GM19238 (cell line): Measurements from ENCODE around the gene TLL1.

ENCODE experiments used
- DNase-seq: peaks from one replicate; pipeline ENCODE4 v3.0.0; 2011; ENCODE audit warnings: low spot score; ENCODE audit not compliant: insufficient read length

TLL1 gene

DNA sequence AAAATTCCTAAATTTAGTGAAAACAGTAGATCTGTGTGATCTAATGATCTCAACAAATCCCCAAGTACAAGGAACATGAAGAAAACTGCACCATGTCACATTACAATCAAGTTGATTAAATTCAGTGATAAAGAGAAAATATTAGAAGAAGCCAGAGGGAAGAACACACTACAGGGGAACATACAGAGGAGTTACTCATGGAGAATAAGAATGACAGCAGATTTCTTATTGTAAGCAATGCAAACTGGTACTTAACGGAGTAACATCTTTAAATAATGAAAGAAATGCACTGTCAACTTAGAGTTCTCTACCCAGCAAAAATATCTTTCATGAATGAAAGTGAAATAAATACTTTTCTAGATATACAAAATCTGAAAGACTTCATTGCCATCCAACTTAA lies 21.1 kb downstream of the TLL1 start:
- no peak for DNase-seq

DNA sequence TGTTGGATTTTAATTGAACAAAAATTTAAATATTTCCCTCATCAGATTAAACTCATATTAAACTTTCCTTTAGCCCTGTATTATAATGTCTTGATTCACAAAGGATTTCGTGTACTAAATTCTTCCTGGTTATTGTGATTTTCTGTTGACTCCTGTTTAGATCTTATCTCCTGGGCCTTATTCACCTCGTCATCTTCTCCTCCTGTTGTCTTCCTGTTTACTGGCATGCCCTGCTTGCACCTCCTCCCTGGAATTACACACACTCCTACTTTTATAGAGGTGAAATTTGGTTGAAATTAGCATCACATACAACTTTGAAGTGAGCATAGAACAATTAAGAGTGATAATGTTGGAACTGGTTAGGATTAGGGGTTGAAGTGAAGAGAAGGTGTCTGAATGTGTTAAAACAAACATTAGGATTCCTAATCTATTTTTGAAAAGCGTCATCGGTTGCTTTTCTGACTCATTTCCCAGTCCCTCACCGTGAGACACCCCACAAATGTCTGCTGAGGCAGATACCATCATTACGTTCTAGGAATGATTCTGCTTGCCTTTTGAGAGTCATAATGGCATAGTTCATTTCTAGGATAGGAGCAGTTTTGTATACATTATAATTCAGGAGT lies 32.5 kb downstream of the TLL1 start:
- no peak for DNase-seq

DNA sequence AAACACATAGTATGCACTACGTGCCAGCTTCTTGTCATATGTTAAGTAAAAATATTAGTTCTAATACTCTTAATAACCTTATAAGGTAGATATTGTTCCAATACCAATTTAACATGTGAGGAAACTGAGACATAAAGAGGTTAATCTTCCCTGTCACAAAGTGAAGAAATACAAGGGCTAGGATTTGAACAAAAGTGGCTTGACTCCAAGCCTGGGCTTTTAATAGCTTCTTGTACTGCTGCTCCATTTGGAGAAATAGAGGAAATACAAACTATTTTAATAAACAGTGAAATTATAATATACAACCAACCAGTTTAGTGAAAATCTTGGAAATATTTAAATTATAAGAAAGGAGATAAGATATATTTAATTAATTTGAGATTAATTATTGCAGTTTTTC lies 33.2 kb downstream of the TLL1 start:
- DNase-seq, result no peak

DNA sequence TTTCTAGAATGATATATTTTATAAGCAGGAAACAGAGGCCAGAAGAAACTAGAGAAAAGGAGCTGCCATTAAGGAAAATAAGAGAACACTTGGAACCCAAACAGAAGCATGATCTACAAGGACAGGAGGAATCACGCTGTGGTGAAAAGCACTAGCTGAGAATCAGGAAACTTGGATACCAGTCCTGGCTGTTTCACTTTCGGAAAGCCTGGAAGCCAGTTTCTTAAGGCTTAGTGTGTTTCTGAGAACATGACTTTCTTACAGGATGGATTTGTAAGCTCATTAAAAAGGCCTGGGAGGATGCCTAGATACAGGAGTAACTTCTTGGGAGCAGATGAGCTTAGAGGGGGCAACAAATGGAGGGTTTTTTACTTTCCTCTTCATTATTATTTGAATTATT lies 36.9 kb downstream of the TLL1 start:
- DNase-seq, result no peak

DNA sequence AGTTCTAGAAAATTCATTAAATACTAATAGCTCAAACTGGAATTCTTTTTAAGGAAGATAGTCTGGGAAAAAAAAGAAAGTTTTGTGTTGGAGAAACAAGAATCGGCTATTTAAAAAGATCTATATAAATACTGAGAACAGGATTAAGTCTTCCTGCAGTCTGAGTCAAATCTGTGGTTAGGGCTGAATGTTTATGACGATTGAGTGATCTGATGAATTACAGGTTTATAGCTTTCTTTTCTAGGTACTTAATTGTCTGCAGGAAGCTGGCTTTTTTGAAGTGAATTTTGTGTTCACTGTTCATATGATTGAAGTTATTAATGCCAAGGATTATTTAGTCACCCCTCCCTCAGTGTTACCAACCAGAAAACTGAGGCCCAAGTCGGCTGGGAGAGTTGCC lies 42.2 kb downstream of the TLL1 start:
- no peak for DNase-seq

DNA sequence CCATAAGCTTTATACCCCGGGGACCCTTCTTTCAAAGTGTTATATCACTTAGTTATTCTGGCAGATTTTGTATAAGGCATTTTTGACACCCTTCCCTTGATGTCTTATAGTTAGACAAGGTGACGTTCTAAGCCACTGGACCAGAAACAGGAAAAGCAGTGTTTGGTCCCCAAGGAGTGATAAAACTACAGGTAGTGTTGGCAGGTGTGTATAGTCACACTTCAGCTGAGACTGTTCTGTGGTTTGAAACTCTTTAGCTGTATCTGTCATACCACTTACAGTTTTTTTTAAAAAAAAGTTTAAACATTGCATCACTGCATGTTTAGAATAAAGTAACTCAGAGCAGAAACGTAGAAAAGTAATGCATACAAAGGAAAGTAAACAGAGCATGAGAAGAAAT lies 48.5 kb downstream of the TLL1 start:
- DNase-seq, result no peak

DNA sequence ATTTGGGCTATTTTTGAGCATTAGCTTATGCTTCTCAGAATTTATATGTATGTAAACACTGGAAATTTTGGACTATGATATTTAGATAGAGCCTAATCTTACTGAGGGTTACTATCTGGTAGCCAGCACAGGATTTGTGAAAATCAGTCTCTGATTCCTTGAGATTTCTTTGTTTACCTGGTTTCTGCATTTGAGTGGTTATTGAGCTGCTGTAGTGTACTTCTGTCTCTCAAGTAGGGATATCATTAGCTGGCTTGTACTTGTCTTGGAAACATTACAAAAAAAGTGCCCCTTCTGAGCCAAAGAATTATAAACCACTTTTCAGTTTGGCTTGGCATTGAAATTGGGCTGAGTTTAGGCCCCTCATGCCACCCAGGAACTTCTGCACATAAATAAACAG lies 49.7 kb downstream of the TLL1 start:
- DNase-seq, result no peak

DNA sequence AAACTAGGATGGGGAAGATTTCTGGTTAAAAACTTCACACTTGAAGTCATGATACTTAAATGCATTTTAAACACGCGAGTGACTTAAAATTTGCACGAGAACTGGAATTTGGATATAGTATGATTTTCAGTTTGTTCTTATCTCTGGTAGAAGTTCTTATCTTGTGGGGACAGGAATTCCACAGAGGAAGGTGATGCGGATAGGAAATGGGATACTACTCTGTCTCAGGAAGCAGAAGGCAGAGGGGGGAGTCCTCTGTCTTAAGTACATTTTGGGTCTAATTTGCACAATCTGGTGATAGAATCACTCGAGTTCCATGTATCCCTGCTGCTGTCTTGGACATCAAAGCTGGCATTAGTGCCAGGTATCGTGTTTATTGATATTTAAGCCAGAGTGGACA lies 53.3 kb downstream of the TLL1 start:
- no peak for DNase-seq

DNA sequence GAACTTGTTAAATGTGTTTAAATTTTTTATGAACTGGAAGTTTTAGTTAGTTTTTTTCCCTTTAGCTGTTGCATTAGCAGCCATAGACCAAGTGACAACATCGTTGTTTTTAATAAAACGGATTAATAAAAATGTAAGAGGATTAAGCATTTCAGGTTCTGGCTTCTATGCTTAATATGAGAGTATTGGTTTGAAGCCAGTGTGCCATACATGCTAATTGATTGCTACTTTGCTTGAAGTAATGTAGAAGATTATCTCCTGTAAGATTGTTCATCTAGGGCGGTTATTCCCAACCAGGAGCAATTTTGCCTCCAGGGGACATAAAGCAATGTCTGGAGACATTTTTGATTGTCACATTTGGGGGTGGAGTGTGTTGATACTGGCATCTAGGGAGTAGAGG lies 54.3 kb downstream of the TLL1 start:
- DNase-seq, result no peak

DNA sequence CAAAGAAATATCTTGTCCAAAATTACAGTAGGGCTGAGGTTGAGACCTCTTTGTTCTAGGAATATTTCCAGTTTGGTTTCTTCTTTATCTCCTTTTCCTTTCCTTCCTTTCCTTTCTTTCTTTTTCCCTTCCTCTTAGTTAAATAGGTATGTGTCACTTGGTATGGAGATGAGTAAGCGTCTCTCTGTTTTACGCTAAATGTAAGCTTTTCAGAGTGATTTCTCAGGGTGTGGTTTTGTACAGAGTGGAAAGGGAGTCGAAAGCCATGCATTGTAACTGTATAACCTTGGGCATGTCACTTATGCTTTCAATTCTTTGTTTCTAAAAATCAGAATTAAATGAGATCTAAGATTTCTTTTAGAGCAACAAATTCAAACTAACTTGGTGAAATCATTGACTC lies 54.8 kb downstream of the TLL1 start:
- no peak for DNase-seq

DNA sequence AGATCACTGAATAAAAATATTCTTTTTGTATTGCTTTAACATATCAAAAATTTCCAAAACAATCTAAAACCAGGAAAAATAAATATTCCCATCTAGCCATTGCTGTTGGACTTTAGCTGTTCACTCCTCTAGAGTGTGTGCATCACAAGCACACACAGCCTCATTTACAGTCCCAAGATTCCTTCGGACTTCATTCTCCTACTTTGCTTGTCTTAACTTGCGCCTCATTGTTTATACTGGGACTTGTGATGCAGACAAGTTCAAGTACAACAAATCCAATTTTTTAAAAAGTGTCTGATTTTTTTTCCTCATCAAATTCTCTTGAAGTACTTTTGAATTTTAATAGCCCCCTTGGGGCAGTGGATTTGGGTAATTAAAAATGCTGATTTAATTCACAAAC lies 55.6 kb downstream of the TLL1 start:
- no peak for DNase-seq

DNA sequence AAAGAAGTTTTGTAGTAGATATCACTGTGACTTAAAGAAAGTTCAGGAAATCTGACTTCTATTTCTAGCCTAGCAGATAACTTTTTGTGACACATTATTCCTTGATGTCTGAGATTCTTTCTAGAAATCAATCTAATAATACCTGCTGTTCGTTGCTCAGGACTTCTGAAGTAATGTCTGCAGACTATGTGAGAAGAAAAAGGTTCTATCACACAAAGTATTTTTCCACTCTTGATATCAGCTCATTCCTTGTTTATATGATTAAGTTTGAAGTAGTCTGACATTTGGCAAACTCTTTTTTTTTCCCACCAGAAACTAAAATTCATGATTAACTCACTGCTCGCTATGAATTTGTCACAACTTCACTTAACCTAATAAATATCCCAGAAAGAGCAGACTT lies 56.6 kb downstream of the TLL1 start:
- DNase-seq, result no peak

DNA sequence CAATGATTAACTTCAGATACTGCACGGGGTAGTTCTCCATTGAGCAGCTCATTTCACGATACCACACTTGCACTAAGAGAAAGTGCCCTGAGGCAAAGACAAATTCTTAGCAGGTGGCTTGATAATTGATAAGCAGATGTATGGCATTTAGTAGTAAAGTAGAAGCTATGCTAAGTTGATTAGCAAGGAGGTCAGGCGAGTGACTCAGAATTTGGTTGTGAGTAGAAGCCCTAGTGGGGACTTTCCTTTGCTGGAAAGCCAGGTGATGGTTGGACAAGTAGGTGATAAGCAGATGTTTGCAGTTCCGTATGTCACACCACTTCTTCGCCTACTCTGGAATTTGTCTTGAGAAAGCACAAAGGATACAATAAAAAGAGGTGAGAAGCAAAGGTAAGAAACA lies 58.7 kb downstream of the TLL1 start:
- DNase-seq, result no peak

DNA sequence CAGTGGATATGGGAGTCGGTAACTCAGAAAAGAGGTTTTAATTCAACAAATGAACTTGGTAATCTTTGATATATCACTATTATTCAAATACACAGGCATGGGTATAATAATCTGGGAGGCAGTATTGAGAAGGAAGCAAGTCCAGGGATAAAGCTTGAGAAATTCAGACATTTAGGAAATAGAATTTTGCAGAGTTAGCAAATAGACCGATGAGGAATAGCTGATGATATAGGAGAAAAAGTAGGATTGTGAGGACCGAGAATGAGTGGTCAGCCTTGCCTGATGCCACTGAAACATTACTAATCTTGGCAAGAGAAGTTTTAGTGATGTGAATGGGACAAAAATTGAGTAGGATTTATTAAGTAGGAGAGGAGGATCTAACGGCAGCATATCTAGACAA lies 71.9 kb downstream of the TLL1 start:
- DNase-seq, result no peak

DNA sequence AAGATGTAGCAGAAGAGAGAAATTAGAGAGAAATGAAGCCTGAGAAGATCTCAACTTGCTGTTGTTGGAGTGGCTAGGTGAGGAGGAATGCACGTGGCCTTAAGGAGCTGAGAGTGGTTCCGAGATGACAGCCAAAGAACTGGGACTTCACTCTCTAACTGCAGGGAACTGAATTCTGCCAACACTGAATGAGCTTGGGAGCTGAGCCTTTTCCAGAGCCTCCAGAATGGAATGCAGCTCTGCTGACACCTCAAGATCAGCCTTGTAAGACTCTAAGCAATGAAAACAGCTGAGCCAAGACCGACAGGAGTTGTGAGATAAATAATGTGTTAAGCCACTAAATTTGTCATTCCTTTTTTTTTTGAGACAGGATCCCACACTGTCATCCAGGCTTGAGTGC lies 73.0 kb downstream of the TLL1 start:
- DNase-seq, result no peak

DNA sequence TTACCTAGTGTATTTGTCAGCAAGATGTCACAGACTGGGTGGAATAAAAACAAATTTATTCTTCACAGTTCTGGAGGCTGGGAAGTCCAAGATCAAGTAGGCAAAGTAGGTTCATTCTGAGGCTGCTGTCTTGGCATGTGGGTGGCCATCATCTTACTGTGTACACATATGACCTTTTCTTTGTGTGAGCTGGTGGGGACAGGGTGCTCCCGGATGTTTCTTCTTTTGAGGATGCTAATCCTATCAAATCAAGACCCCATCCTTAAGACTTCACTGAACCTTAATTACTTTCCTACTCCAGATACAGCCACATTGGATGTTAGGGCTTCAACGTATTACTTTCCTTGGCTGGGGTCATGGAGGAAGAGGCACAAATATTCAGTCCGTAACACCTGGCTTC lies 74.0 kb downstream of the TLL1 start:
- no peak for DNase-seq

DNA sequence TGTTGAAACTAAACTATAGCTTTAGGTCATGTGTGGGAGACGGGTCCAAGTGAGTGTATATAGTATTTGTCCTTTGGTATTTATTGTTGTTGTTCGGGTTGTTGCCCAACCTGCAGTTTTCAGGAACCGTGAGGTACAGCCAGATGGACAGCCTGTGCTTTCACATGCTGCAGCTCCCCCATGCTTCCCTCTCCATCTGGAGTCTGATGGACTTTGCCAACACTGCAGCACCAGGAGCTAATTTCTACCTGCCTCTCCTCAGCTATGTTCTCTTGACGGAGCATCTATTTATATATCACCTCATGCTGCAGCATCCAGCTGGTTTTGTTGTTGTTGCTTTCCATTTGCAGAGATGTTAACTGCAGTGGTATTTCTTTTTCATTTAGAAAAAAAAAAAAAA lies 80.1 kb downstream of the TLL1 start:
- DNase-seq, result no peak

DNA sequence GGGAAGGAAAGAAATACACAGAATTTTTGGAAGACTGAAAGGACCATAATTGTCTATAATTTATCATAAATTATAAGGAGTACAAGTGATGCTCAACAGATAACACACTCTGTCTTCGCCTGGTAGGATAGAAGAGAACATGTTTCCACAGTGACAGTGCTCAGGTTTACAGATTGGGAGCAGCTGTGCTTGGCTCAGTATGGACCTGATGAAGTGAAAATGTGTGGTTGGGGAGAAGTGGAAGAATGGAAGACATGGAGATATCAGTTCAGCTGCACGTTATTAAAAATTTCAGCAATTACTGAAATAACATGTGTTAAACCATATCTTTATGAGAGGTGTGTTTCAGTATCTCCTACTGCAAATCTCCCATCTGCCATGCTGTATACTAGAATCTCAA lies 90.6 kb downstream of the TLL1 start:
- DNase-seq, result no peak

DNA sequence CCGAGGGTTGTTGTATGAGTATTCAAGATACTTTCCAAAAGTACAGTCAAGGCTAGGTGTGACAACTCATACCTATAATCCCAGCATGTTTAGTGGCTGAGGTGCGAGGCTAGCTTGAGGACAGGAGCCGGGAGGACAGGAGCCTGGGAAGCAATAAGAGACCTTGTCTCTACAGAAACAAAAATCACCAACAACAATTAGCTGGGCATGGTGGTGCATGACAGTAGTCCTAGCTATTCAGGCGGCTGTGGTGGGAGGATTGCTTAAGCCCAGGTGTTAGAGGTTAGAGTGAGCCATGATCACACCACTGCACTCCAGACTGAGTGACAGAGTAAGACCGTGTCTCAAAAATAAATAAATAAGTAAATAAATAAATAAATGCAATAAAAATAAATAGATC lies 91.6 kb downstream of the TLL1 start:
- DNase-seq, result no peak

DNA sequence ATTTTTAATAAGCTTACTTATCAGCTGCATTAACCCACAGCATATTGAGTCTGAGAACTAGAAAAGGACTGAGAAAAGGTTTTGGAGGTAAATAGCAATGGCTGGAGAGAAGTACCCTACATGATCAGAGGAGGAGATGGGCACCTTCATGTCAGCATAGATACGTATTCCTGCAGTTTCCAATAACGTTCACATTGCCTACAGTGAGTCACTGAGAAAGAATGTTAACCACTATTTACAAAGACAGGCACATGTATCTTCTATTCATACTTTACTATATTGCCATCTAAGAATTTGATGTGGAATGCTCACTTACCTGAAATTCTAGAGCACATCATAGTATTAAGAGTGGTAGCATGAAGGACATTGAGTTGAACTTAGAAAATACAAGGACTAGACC lies 92.5 kb downstream of the TLL1 start:
- no peak for DNase-seq

DNA sequence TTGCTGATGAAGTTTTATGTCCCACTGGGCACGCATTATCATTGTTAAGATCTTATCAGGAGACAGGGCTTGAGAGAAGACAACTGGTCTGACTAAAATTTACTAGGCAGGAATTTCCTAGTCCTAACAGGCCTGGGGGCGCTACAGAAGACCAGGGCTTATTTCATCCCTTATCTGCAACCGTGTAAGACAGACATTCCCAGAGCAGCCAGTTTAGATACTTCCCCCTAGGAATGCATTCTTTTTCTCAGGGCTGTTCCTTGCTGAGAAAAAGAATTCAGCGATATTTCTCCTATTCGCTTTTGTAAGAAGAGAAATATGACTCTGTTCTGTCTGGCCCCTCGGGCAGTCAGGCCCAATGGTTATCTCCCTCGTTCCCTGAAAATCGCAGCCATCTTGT lies 93.8 kb downstream of the TLL1 start:
- DNase-seq, result no peak

DNA sequence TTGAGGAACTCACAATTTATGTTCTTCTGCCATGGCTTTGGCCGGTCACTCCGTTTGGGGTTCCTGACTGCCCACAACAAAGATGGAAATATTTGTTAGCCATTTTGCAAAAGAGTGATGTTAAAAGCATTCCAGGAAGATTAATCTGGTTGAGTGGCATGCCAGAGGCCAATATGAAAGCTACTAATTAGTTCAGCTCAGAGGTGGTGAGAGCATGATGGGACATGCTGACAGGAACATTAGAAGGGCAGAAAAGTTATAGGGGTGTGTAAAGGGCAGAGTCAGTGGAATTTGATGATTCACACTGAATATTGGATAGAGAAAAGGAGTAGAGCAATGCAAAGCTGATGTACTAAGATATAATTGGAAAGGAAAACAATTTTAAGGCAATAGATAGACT lies 94.4 kb downstream of the TLL1 start:
- no peak for DNase-seq

DNA sequence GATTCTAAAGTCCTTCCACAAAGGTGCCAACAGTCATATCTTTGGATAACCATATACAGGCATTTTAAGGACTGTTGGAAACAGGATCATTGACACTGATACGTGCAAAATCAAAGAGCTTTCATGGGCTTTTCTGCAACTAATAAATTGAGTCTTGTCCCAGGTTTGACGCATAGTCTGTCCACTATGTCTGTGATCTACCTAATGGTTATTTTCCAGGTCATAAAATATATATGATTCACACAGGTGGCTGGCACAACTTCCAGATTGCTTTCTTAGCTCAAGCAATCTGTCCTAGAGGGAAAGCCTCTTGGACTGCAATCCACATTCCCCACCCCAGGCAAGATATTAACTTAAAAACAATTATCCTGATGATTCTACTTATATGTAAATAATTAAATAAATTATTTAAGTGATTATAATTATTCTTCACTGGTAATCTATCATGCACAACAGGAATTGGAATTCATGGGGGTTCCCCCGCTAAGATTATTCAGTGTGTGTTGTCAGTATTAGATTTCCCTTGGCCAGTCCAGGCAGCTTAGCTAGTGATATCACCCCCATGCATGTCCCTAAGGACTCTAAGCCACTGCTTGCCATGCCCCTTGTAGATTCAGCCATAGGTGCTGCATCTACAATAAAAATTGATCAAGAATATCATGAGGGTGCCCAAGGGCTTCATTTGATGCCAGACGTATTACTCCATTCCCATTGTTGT lies 97.8 kb downstream of the TLL1 start:
- no peak for DNase-seq

DNA sequence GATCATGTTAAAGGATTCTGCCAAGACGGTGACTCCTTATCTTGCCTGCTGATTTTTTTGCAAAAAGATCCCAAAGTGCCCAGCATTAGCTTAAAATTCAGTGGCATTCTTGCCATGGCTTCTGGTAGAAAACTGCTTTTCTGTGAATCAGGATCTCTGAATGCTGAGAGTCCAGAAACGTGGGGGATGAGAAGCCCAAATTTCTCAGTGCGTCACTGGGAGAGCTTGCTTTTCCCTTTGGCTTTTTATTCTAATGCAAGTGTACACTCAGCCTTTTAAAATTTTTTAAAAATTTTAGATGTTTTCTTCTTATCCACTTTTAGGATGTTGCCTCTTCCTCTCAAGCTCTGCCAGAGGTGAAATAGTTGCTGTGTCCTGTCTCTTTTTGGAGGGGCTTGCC lies 98.4 kb downstream of the TLL1 start:
- no peak for DNase-seq
